Peyer's patch (tissue), 4 donors: ENCODE results near the gene C6orf52. TPM values are rescaled to one million over a fixed set of nuclear protein-coding genes. Genes with fewer than 3 reads are reported as not detected.

ENCODE experiments used
- DNase-seq, 3 donors: peaks; one replicate each; pipeline ENCODE4 v3.0.0-alpha.2; 2017 to 2019
- H3K27ac ChIP-seq, 4 donors: fragments of 200-600 bp; sonication (generic); one replicate each; pipeline ENCODE4 v1.5.1; 2016 to 2019
- H3K27me3 ChIP-seq, 2 donors: fragments of 200-600 bp; sonication (generic); one replicate each; pipeline ENCODE4 v1.5.1; 2019
- H3K36me3 ChIP-seq, 3 donors: fragments of 200-600 bp; sonication (generic); one replicate each; pipeline ENCODE4 v1.5.1; 2016 to 2019
- H3K4me1 ChIP-seq, 4 donors: fragments of 200-600 bp; sonication (generic); one replicate each; pipeline ENCODE4 v1.5.1; 2016 to 2019
- H3K4me3 ChIP-seq, 4 donors: fragments of 200-600 bp; sonication (generic); 1 replicate in 3 of 4; 2 replicates in 1 of 4; pipeline ENCODE4 v1.5.1; 2016 to 2019; ENCODE audit warnings: mild to moderate bottlenecking in 1 of 4
- H3K9me3 ChIP-seq, 4 donors: fragments of 200-600 bp; sonication (generic); one replicate each; pipeline ENCODE4 v1.5.1; 2016 to 2019; ENCODE audit warnings: mild to moderate bottlenecking in 1 of 4
- POLR2A ChIP-seq, 2 donors: fragments of 450-650 bp; IDR thresholded peaks; one replicate each; pipeline ENCODE4 v1.5.1; 2017; ENCODE audit warnings: antibody characterized with exemption in 2 of 2, mild to moderate bottlenecking in 2 of 2, moderate library complexity in 2 of 2
- total RNA-seq, 4 donors: library from RNA; depleted of rRNA; stranded (reverse); fragments of >200 nt; gene quantifications; one replicate each; pipeline ENCODE4 v1.1.0, GENCODE V29; 2016
- TF ChIP-seq, protein P1 (sequence below), 6 experiments: fragments of 450-650 bp in 4 of 6; fragments of 200-600 bp in 2 of 6; sonication (generic) in 1 of 6; IDR thresholded peaks; one replicate each; pipeline ENCODE4 v1.5.1; 2017 to 2019; ENCODE audit warnings: antibody characterized with exemption in 6 of 6, mild to moderate bottlenecking in 3 of 6, moderate library complexity in 1 of 6

The C6orf52 gene
- total RNA-seq, 4 donors from 2014 or later = not detected

DNA sequence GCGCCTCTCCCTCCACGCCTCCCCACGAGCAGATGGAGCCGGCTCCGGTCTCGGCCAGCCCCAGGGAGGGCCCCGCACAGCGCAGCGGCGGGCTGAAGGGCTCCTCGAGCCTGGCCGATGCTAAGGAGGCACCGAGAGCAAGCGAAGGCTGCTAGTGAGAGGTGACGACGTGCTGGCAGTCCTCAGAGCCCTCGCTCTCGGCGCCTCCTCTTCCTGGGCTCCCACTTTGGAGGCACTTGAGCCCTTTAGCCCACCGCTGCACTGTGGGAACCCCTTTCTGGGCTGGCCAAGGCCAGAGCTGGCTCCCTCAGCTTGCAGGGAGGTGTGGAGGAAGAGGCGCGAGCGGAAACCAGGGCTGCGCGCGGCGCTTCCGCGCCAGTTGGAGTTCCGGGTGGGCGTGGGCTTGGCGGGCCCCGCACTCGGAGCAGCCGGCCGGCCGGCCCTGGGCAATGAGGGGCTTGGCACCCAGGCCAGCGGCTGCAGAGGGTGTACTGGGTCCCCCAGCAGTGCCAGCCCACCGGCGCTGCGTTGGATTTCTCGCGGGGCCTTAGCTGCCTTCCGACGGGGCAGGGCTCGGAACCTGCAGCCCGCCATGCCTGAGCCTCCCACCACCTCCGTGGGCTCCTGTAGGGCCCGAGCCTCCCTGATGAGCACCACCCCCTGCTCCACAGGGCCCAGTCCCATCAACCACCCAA, 26.0 kb upstream of the C6orf52 start:
- H3K27ac ChIP-seq = peak overlapping the region; percentile 69 to 95 (median 78)
- H3K4me1 ChIP-seq = peaks cover 0 to 12% (median 3%) of the 10 kb centered on the region in 4 donors
- H3K27me3 ChIP-seq = no peaks in the 10 kb centered on the region
- H3K36me3 ChIP-seq = peaks cover 0 to 6% (median 0%) of the 10 kb centered on the region in 3 donors
- peak overlapping the region; percentile 44 to 65 (median 60) for H3K4me3 ChIP-seq
- TF ChIP-seq, protein P1, sequence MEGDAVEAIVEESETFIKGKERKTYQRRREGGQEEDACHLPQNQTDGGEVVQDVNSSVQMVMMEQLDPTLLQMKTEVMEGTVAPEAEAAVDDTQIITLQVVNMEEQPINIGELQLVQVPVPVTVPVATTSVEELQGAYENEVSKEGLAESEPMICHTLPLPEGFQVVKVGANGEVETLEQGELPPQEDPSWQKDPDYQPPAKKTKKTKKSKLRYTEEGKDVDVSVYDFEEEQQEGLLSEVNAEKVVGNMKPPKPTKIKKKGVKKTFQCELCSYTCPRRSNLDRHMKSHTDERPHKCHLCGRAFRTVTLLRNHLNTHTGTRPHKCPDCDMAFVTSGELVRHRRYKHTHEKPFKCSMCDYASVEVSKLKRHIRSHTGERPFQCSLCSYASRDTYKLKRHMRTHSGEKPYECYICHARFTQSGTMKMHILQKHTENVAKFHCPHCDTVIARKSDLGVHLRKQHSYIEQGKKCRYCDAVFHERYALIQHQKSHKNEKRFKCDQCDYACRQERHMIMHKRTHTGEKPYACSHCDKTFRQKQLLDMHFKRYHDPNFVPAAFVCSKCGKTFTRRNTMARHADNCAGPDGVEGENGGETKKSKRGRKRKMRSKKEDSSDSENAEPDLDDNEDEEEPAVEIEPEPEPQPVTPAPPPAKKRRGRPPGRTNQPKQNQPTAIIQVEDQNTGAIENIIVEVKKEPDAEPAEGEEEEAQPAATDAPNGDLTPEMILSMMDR (IDR thresholded peaks at IDR 0.05) = no peak
- peak; percentile 18 to 40 for TF ChIP-seq POLR2A (IDR thresholded peaks at IDR 0.05)
- peak; percentile 56 to 76 (median 69) for DNase-seq
- no peaks in the 10 kb centered on the region for H3K9me3 ChIP-seq

DNA sequence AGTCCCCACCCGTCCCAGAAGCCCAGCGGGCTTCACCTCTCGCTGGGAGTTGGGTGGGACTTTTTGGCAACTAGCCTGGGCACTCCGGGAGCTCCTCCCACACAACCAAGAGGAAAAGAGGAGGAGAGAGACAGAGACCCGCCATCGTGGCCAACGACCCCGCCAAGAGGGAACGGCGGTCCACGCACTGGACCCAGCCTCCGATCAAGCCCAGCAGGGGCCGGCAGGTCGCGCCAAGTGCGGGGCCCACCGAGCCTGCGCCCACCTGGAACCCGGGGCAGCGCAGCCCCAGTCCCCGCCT, 25.5 kb upstream of the C6orf52 start:
- peak overlapping the region; percentile 69 to 95 (median 78) for H3K27ac ChIP-seq
- no peak for DNase-seq
- TF ChIP-seq, protein P1 (IDR thresholded peaks at IDR 0.05) = no peak
- no peak for TF ChIP-seq POLR2A (IDR thresholded peaks at IDR 0.05)
- peaks cover 0 to 12% (median 3%) of the 10 kb centered on the region in 4 donors for H3K4me1 ChIP-seq
- peaks cover 0 to 1% (median 0%) of the 10 kb centered on the region in 3 donors for H3K36me3 ChIP-seq
- no peaks in the 10 kb centered on the region for H3K9me3 ChIP-seq
- peak overlapping the region; percentile 44 to 65 (median 60) for H3K4me3 ChIP-seq
- H3K27me3 ChIP-seq = no peaks in the 10 kb centered on the region

DNA sequence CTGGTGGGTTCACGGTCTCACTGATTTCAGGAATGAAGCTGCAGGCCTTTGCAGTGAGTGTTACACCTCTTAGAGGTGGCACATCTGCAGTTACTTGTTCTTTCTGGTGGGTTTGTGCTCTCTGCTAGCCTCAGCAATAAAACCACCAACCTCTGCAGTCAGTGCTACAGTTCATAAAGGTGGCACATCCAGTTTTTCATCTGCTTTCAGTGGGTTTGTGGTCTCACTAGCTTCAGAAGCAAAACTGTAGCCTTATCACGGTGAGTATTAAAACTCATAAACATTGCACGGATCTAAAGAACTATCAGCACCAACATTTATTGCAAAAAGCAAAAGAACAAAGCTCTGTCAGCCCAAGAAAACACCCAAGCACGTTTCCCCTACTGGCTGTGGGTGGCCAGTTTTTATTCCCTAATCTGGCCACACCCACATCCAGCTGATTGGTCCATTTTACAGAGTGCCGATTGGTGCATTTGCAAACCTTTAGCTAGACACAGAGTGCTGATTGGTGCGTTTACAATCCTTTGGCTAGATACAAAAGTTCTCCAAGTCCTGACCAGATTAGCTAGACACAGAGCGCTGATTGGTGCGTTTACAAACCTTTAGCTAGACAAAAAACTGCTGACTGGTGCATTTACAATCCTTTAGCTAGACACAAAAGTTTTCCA, 25.0 kb upstream of the C6orf52 start:
- Histone ChIP-seq H3K4me1 (peaks cover 0 to 9% (median 3%) of the 10 kb centered on the region in 4 donors), H3K9me3 (no peaks in the 10 kb centered on the region), H3K36me3 (no peaks in the 10 kb centered on the region), H3K4me3 (peak overlapping the region; percentile 44 to 65 (median 60)), H3K27ac (peak overlapping the region in 3 of 4 donors; percentile 69 to 95 (median 77)), H3K27me3 (no peaks in the 10 kb centered on the region)
- TF ChIP-seq POLR2A (IDR thresholded peaks at IDR 0.05) = no peak
- TF ChIP-seq, protein P1 (IDR thresholded peaks at IDR 0.05) = no peak
- DNase-seq = no peak

DNA sequence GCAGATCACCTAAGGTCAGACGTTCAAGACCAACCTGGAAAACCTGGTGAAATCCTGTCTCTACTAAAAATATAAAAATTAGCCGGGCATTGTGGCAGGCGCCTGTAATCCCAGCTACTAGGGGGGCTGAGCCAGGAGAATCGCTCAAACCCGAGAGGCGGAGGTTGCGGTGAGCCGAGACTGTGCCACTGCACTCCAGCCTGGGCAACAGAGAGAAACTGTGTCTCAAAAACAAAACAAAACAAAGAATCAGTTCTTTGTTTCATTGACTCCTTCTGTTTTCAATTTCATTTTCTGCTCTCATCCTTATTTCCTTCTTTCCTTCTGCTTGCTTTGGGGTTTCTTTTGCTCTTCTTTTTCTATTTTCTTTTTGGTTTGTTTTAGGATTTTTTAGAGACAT, 19.5 kb upstream of the C6orf52 start:
- DNase-seq = no peak
- TF ChIP-seq, protein P1 (IDR thresholded peaks at IDR 0.05) = no peak
- TF ChIP-seq POLR2A (IDR thresholded peaks at IDR 0.05) = no peak
- H3K4me3 ChIP-seq = no peak overlapping the region
- H3K36me3 ChIP-seq = peaks cover 0 to 14% (median 0%) of the 10 kb centered on the region in 3 donors
- no peaks in the 10 kb centered on the region for H3K27me3 ChIP-seq
- H3K27ac ChIP-seq = no peak overlapping the region
- H3K4me1 ChIP-seq = no peaks in the 10 kb centered on the region
- no peaks in the 10 kb centered on the region for H3K9me3 ChIP-seq

DNA sequence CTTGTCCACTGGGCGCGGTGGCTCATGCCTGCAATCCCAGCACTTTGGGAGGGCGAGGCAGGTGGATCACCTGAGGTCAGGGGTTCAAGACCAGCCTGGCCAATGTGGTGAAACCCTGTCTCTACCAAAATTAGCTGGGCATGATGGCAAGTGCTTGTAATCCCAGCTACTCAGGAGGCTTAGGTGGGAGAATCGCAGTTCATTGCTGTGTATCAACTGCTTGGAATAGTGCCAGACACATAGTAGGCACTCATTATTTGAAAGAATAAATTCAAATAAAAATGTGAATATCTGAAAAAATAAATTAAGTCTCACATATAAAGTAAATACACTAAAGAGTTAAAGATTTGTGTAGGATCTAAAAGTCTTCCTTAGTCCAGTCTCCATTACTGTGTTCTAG, 2.2 kb upstream of the C6orf52 start:
- Histone ChIP-seq H3K4me1 (peaks cover 3 to 15% (median 8%) of the 10 kb centered on the region in 4 donors), H3K27ac (no peak overlapping the region), H3K36me3 (peaks cover 0 to 19% (median 0%) of the 10 kb centered on the region in 3 donors), H3K27me3 (no peaks in the 10 kb centered on the region), H3K9me3 (no peaks in the 10 kb centered on the region), H3K4me3 (no peak overlapping the region)
- TF ChIP-seq POLR2A (IDR thresholded peaks at IDR 0.05) = no peak
- TF ChIP-seq, protein P1 (IDR thresholded peaks at IDR 0.05) = no peak
- no peak for DNase-seq
